Non-pigmented ciliary epithelial cell (primary cell): ENCODE data around the gene SLC2A13.
"Not testable (repeated sequence)": the region's sequence is repeated elsewhere in the genome, so short reads cannot be mapped to it uniquely, and the experiment has no call there.

ENCODE experiments used
- DNase-seq: peaks from one replicate; pipeline ENCODE4 v3.0.0-alpha.2; 2010; ENCODE audit warnings: low read depth

SLC2A13 gene

DNA sequence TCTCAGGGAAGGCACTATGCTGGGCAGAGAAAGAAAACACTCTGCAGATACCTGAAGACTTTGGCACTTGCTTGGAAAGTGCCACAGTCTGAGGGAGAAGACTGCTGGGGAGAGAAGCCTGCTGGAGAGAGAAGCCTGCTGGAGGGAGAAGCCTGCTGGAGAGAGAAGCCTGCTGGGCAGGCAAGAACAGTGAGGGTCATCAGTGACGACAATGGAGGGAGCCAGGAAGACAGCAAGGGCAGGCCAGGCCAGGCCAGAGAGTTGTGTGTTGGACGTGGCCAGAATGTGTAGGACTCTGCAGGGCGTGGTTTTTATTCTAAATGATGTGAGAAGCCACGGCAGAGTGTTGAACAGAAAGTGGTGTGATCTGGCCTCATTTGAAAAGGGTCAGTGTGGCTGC is 301.0 kb downstream of the SLC2A13 start:
- no peak for DNase-seq

DNA sequence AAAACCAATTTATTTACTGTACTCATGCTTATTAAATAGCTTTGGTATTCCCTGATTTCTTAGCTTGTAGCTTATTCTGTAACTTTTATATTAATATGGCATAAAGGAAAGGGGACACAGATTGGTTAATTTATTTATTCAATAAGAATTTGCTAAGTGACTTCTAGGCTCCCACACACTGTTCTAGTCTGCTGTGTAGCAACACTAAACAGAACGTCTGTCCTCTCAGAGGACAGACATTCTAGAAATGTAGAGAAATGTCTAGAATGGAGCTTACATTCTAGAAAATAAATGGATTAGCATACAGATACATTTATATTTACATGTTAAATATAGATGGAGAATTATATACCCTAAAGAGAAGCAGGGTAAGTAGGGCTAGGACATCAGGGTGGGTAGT is 301.4 kb downstream of the SLC2A13 start:
- DNase-seq: no peak

GRCh38 chr12:39803151-39803550 is 302.7 kb downstream of the SLC2A13 start:
- DNase-seq: no peak

- DNase-seq: no peak
These were observed 306.9 kb downstream of the SLC2A13 start for GRCh38 chr12:39798977-39799376.

DNA sequence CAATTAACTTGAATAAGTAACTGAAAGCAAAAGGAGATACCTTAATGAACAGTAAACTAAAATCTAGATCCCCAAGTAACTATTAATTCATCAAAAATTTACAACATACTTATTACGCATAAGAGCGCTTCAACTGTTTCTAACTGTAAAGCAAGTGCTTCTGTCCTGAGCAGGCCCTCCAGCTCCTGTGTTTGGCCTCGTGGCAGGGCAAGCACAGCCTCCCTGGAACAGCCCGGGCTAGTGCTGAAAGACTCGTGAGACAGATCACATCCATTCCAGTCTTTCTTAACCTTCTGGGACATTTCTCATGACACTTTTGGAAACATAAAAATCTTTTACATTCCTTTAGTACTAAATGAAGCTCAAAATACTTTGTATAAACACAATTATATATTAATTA is 307.5 kb downstream of the SLC2A13 start:
- DNase-seq: no peak

GRCh38 chr12:39795481-39795880 is 310.4 kb downstream of the SLC2A13 start:
- no peak for DNase-seq

DNA sequence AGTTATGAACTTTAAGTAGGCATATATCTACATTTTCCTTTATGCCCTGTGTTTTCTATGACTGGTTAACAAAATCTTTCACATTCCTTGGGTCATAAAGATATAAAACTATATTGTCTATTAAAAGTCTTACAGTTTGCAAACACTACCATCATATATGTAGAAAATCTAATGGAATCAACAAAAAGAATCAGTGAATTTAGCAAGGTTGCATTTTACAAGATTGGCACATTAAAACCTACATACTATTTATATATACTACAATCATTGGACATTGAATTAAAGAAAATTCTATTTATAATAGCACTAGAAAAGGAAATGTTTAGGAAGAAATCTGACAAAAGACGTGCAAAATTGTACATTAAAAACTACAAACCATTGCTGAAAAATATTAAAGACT is 312.9 kb downstream of the SLC2A13 start:
- DNase-seq: no peak

- no peak for DNase-seq
These were observed 317.6 kb downstream of the SLC2A13 start for GRCh38 chr12:39788239-39788638.

DNA sequence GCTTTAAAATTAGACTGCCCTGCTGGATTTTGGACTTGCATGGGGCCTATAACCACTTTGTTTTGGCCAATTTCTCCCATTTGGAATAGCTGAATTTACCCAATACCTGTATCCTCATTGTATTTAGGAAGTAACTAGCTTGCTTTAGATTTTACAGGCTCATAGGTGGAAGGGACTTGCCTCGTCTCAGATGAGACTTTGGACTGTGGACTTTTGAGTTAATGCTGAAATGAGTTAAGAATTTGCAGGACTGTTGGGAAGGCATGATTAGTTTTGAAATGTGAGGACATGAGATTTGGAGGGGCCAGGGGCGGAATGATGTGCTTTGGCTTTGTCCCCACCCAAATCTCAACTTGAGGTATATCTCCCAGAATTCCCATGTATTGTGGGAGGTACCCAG is 320.1 kb downstream of the SLC2A13 start:
- not testable (repeated sequence) for DNase-seq

DNA sequence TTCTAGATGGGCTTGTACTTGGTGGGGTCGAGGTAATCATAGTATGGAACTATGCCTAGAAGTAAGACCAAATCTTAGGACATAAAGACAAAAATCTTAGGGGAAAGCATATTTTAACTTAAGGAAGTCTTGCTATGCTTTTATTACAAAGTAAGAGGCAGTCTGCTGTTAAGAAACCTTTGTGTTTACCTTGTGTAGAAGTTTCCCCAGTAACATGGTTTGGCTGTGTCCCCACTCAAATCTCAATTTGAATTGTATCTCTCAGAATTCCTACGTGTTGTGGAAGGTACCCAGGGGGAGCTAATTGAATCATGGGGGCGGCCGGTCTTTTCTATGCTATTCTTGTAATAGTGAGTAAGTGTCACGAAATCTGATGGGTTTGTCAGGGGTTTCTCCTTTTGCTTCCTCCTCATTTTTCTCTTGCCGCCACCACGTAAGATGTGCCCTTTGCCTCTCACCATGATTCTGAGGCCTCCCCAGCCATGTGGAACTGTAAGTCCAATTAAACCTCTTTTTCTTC is 323.8 kb downstream of the SLC2A13 start:
- no peak for DNase-seq

DNA sequence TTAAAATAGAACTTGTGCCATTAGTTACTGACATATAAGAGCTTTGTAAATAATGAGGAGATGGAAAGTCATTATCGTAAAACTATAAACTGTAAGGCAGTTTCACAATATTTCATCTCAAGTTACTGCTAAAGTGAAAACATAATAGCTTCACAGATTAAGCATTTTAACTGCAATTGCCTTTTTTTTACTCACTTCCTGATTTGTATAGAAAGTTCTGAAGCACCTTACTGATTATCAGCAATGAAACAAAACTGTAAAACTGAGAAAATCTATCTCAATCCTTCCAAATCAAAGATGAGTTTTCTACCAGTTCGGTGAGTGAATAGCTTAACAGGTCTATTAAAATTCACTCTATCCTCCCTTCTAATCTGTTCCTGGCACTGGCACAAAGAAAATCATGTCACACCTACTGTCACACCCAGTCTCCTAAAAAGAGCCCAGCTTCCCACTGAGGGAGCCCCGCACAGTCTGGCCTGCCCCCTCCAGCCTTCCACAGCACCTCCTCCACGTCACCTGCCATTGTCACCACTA is 324.9 kb downstream of the SLC2A13 start:
- DNase-seq: no peak

GRCh38 chr12:39780411-39780912 is 325.4 kb downstream of the SLC2A13 start:
- no peak for DNase-seq

GRCh38 chr12:39779768-39780340 is 326.0 kb downstream of the SLC2A13 start:
- DNase-seq: no peak

DNA sequence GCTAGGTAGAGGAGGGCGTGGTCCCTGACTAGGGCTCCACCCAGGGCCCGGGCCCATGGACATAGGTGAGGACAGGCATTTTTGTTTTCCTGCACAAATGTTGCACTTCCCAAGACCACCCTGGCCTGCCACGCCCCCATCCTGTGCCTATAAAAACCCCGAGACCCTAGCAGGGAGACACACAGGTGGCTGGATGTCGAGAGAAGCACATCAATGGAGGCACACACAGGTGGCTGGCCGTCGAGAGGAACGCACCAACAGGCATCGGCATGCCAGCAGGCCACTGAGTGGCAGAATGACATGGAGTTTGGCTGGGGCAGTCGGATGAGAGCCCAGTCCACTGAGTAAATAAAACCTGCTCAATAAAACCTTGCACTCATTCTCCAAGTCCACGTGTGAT is 328.4 kb downstream of the SLC2A13 start:
- no peak for DNase-seq

GRCh38 chr12:39773266-39773665 is 332.6 kb downstream of the SLC2A13 start:
- DNase-seq: no peak

DNA sequence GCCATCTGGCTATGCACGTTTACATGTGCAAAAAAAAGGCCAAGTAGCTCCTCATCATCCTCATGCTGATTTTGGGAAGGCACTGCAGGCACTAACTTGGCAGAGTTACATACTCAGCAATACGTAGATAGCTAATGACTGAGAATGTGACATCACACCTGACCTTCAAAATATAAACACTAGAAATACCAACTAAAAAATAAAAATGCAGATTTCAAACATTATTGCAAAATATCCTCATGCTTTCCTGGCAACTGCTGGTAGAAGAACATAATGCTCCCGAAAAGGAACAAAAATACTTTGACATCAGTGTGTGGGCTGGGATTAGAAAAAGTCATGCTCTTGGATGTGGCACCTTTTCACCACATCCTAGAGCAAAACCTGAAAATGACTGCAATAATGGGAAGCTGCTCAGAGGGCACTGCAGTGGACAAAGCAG is 333.0 kb downstream of the SLC2A13 start:
- no peak for DNase-seq

DNA sequence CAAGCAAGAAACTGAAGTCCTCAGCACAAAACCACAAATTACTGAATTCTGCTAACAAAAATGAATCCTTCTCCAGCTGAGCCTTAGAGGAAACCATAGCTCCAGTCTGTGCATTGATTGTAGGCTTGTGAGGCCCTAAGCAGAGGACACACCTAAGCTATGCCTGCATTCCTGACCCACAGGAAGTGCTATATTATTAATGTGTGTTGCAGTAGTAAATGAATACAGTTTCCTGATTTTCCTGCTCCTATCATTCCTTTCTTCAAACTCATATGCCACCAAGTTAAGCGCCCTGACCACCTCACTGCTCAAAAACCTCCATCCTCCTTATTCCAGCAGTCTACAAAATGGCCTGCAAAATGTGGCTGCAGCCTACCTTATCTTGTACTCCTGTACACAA is 334.4 kb downstream of the SLC2A13 start:
- DNase-seq: no peak

DNA sequence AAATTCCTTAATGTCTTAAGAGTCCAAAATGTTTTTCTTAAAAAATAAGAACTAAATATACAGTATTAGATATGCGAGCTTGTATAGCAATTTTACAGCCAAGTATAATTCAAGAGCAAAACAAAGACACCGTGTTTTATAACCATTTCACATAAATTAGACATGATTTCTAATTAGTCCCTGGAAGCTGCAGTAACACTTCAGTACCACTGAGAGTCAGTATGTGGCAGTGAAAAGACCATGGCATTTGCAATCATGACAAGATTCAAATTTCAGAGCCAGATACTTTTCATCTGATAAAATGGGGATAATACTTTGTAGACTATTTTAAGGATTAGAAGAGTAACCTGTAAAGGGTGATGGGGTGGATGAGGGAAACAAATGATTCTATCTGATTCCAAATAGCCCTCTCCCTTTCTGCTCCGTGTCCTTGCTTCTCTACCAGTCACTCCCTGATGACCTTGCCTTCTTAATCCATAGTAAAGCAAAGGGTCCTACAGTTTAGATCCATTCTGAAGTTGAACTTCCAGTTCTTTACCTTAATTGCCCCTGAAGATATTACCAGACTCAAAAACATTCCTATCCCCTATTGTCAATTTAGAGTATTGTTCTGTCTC is 340.8 kb downstream of the SLC2A13 start:
- peak; percentile 17 for DNase-seq

- DNase-seq: no peak
These were observed 342.1 kb downstream of the SLC2A13 start for GRCh38 chr12:39763890-39764169.

DNA sequence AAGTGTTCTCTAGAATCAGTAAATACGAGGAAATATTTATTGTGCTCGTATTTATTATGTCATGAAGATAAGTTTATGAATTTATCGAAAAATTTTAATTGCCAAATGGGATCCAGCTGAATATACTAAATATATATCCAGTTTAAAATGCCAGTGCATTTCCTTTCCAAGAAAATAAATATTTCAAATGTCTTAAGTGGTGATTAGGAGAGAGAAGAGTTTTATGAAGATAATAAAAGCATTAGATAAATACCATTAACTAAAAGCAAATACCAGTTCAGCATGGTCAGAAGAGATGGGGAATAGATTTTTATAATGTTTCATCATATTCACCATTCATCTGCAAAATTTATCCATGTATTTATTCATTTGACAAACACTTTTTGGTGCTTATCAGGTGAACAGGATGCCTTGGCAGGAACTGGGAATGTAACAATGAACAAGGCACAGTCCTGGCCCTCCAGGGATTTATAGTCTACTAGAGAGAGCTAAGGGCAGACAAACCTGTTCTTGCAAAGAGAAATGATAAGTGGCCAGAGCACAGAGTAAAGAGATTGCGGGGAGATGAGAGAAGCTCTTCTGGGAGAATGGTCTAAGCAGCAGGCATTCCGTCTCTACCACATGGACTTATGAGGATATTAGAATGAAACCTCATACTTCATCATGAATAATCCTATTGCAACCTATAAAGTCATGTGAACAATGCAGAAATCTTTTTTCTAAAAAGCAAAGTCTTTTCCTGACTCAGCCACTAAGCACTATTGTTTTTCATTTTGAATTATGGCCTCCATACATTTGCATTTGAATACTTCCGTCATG is 342.6 kb downstream of the SLC2A13 start:
- DNase-seq: no peak

DNA sequence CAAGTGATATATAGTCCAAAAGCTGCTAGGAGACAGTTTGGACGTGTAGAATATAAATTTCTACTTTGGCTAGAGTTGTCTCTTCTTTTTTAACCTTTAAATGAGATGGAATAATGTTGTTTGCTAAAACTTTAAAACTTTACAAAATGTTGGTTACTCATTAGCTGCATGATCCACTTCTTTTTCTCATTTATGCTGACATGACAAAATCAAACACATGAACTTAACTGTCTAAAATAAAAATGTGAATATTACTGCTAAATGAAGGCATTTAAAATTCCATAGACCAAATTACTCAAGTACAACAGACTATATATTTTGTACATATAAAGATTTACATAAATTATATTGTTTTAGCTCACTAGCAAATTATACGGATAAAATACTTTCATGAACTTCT is 350.4 kb downstream of the SLC2A13 start:
- DNase-seq: no peak

DNA sequence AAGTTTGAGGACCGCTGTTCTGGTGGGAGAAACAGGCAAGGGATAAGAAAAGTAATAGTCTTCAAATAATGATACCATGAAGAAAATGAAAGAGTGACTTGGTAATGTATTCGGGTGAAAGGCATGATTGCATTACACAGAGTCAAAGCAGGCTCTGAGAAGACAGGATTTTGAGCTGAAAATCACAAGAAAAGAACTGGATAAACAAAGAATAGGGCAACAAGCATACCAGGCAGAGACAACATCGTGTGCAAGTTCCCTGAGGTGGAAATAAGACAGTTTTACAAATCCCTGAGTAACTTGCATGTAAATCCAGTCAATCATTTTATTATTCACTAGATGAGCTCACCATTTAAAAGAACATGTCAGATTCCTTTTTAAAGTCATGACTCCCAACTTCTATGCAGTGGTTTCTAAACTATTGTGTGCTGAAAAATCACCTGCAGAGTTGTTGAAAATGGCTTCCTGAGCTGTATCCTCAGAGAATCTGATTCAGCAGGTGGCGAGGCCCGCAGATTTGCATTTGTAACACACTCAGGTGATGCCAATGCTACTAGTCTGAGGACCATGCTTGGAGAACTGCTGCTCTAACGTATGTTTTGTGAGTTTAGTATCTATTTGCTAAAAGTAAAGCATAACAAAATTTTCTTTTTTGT is 353.3 kb downstream of the SLC2A13 start:
- DNase-seq: no peak
